Gastrocnemius medialis (tissue), 4 donors: ENCODE data around the gene LCN6. TPM values are rescaled to one million over a fixed set of nuclear protein-coding genes. Genes with fewer than 3 reads are reported as not detected.

Experiments
- ATAC-seq, 2 donors: fragments of 150-250 bp; one replicate each; pipeline ENCODE4 v1.9.1; 2016
- DNase-seq, 2 donors: peaks; one replicate each; pipeline ENCODE4 v3.0.0-alpha.2; 2019
- H3K27ac ChIP-seq, 4 donors: fragments of 200-600 bp; sonication (generic); 1 replicate in 1 of 4; 2 replicates in 3 of 4; pipeline ENCODE4 v1.5.1; 2016 to 2018; ENCODE audit warnings: mild to moderate bottlenecking in 2 of 4, moderate library complexity in 1 of 4
- H3K27me3 ChIP-seq, 3 donors: fragments of 200-600 bp; sonication (generic) in 2 of 3; 1 replicate in 1 of 3; 2 replicates in 2 of 3; pipeline versions ENCODE4 v1.5.1 to v1.6.0; 2016 to 2019; ENCODE audit warnings: mild to moderate bottlenecking in 1 of 3, moderate library complexity in 1 of 3
- H3K36me3 ChIP-seq, 2 donors: fragments of 200-600 bp; sonication (generic) in 1 of 2; one replicate each; pipeline ENCODE4 v1.5.1; 2017 to 2018
- H3K4me1 ChIP-seq, 2 donors: fragments of 200-600 bp; sonication (generic) in 1 of 2; one replicate each; pipeline ENCODE4 v1.5.1; 2016 to 2017; ENCODE audit warnings: mild to moderate bottlenecking in 2 of 2
- H3K4me3 ChIP-seq, 4 donors: fragments of 200-600 bp; sonication (generic) in 3 of 4; 1 replicate in 1 of 4; 2 replicates in 3 of 4; pipeline ENCODE4 v1.5.1; 2016 to 2019; ENCODE audit warnings: mild to moderate bottlenecking in 2 of 4
- H3K9me3 ChIP-seq, 3 donors: fragments of 200-600 bp; sonication (generic) in 2 of 3; 1 replicate in 1 of 3; 2 replicates in 2 of 3; pipeline ENCODE4 v1.5.1; 2016 to 2019
- POLR2A ChIP-seq, 2 donors: fragments of 450-650 bp; IDR thresholded peaks; one replicate each; pipeline ENCODE4 v1.6.1; 2017; ENCODE audit warnings: antibody characterized with exemption in 2 of 2, mild to moderate bottlenecking in 2 of 2, moderate library complexity in 2 of 2
- in situ Hi-C, 4 donors: fragments of 200-750 bp; cut with MboI; loops; one replicate each; pipeline versions ENCODE4 v1.15.0 to v1.8.0; 2017; ENCODE audit warnings: low sequenced_read_pairs in 4 of 4
- intact Hi-C: fragments of 100-400 bp; cut with DNase I; formaldehyde crosslinking; loops from one replicate; pipeline ENCODE4 v1.15.1; 2023; ENCODE audit warnings: low total_unique reads
- total RNA-seq, 4 donors: library from RNA; depleted of rRNA; stranded (reverse); fragments of >200 nt; gene quantifications; one replicate each; pipeline versions ENCODE4 v1.1.0 to v1.2.3, GENCODE V29; 2016
- TF ChIP-seq, protein P1 (sequence below), 5 experiments: fragments of 450-650 bp in 3 of 5; fragments of 200-600 bp in 2 of 5; sonication (generic) in 2 of 5; IDR thresholded peaks in 4 of 5; conservative IDR thresholded peaks in 1 of 5; 1 replicate in 4 of 5; 2 replicates in 1 of 5; pipeline ENCODE4 v1.5.1; 2016 to 2019; ENCODE audit warnings: antibody characterized with exemption in 5 of 5, mild to moderate bottlenecking in 3 of 5, moderate library complexity in 3 of 5

Gene LCN6
- total RNA-seq, 4 donors from 2014 or later, result 2.1 to 11.7 (median 3.7) TPM

DNA sequence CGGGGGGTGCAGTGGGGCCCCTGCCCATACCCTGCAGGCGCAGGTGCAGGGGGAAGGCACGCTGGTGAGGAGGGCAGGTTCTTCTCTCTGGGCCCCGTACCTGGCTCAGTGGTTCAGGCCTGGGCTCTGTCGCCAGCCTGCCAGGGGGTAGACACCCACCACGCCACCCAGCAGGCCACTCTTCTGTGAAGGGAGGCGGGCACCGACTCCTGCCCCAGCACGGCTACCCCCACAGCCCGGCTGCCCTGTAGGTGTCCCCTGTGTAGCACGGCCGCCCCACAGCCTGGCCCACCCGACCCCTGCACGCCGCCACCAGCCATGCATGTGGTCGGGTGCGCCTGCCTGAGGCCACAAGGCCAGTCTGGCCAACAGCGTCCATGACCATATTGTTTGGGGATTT, 1.7 kb downstream of the LCN6 start:
- Histone ChIP-seq H3K9me3 (no peaks in the 10 kb centered on the region), H3K4me1 (peaks cover 0 to 3% of the 10 kb centered on the region in 2 donors), H3K27ac (no peak overlapping the region), H3K4me3 (no peak overlapping the region), H3K27me3 (peaks cover 16 to 24% (median 21%) of the 10 kb centered on the region in 3 donors), H3K36me3 (no peaks in the 10 kb centered on the region)
- no peak for DNase-seq
- TF ChIP-seq, protein P1, sequence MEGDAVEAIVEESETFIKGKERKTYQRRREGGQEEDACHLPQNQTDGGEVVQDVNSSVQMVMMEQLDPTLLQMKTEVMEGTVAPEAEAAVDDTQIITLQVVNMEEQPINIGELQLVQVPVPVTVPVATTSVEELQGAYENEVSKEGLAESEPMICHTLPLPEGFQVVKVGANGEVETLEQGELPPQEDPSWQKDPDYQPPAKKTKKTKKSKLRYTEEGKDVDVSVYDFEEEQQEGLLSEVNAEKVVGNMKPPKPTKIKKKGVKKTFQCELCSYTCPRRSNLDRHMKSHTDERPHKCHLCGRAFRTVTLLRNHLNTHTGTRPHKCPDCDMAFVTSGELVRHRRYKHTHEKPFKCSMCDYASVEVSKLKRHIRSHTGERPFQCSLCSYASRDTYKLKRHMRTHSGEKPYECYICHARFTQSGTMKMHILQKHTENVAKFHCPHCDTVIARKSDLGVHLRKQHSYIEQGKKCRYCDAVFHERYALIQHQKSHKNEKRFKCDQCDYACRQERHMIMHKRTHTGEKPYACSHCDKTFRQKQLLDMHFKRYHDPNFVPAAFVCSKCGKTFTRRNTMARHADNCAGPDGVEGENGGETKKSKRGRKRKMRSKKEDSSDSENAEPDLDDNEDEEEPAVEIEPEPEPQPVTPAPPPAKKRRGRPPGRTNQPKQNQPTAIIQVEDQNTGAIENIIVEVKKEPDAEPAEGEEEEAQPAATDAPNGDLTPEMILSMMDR (IDR thresholded peaks at IDR 0.05 in 4 of 5, conservative IDR thresholded peaks at IDR 0.05 in 1 of 5), result no peak
- intact Hi-C loops, result no loop called here
- no peak for ATAC-seq
- in situ Hi-C loops, result no loop called here

- ATAC-seq (no peak), DNase-seq (no peak)
- Histone ChIP-seq H3K27me3 (peaks cover 20 to 29% (median 26%) of the 10 kb centered on the region in 3 donors), H3K4me1 (peaks cover 0 to 3% of the 10 kb centered on the region in 2 donors), H3K36me3 (no peaks in the 10 kb centered on the region), H3K9me3 (no peaks in the 10 kb centered on the region), H3K4me3 (peak overlapping the region in 1 of 4 donors; percentile 40), H3K27ac (peak overlapping the region in 1 of 4 donors; percentile 55)
- in situ Hi-C loops, result no loop called here
- intact Hi-C loops, result no loop called here
- TF ChIP-seq, protein P1 (IDR thresholded peaks at IDR 0.05 in 4 of 5, conservative IDR thresholded peaks at IDR 0.05 in 1 of 5), result no peak
- TF ChIP-seq POLR2A (IDR thresholded peaks at IDR 0.05), result no peak
These were observed 2.2 kb downstream of the LCN6 start for GRCh38 chr9:136746155-136746490.

DNA sequence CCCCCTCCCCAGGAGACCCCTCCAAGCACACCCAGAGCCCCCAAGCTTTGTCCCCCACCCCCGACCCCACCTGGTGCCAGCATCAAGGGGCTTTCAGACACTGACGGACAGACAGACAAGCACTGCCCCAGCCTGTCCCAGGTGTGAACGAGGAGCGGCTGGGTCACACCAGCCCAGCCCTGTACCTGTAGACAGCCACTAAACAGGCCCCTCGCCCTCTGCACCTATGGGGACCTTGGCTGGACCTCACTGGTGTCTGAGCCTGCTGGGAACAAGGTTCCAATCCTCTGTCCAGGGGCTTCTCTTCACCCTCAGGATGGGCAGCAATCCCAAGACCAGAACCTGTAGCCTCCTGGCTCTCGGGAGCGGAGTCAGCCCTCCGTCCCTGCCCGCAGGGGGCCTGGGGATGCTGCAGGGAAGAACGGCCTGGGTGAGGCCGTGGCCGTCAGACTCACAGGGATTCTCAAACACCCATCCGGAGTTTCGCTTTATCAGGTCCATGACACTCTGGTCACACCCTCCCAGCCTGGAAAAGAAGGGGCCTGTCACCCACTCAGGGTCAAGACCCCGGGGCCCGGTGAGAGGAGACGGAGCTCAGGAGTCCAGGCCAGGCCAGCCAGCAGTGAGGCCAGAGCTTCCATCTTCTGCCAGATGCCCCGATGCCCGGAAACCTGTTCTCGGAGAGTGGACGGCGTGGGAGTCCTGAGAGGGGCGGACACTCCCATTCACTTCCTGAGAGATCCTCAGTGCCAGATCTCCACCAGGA, 2.8 kb downstream of the LCN6 start:
- Histone ChIP-seq H3K27me3 (peaks cover 25 to 34% (median 31%) of the 10 kb centered on the region in 3 donors), H3K27ac (peak overlapping the region in 3 of 4 donors; percentile 53 to 57 (median 55)), H3K4me1 (peaks cover 0 to 2% of the 10 kb centered on the region in 2 donors), H3K9me3 (no peaks in the 10 kb centered on the region), H3K4me3 (peak overlapping the region; percentile 10 to 40 (median 25)), H3K36me3 (no peaks in the 10 kb centered on the region)
- TF ChIP-seq POLR2A (IDR thresholded peaks at IDR 0.05), result no peak
- TF ChIP-seq, protein P1 (IDR thresholded peaks at IDR 0.05 in 4 of 5, conservative IDR thresholded peaks at IDR 0.05 in 1 of 5), result no peak
- ATAC-seq (no peak), DNase-seq (no peak)
- intact Hi-C loops (no loop called here), in situ Hi-C loops (no loop called here)

- no peaks in the 10 kb centered on the region for H3K4me1 ChIP-seq
- H3K4me3 ChIP-seq, result peak overlapping the region in 2 of 4 donors; percentile 33 to 40
- intact Hi-C loops, result no loop called here
- TF ChIP-seq POLR2A (IDR thresholded peaks at IDR 0.05), result no peak
- TF ChIP-seq, protein P1 (IDR thresholded peaks at IDR 0.05 in 4 of 5, conservative IDR thresholded peaks at IDR 0.05 in 1 of 5), result no peak
- DNase-seq, result no peak
- no peaks in the 10 kb centered on the region for H3K36me3 ChIP-seq
- H3K27ac ChIP-seq, result no peak overlapping the region
- H3K9me3 ChIP-seq, result no peaks in the 10 kb centered on the region
- ATAC-seq, result no peak
- in situ Hi-C loops, result no loop called here
- H3K27me3 ChIP-seq, result peaks cover 26 to 42% (median 39%) of the 10 kb centered on the region in 3 donors
These were observed 3.6 kb downstream of the LCN6 start for GRCh38 chr9:136744773-136745172.
